ENCODE data around the gene RASA3. TPM values are rescaled to one million over a fixed set of nuclear protein-coding genes. Genes with fewer than 3 reads are reported as not detected.

Gene RASA3
- total RNA-seq, 1 experiment from 2014 or later, result 58.6 TPM

DNA sequence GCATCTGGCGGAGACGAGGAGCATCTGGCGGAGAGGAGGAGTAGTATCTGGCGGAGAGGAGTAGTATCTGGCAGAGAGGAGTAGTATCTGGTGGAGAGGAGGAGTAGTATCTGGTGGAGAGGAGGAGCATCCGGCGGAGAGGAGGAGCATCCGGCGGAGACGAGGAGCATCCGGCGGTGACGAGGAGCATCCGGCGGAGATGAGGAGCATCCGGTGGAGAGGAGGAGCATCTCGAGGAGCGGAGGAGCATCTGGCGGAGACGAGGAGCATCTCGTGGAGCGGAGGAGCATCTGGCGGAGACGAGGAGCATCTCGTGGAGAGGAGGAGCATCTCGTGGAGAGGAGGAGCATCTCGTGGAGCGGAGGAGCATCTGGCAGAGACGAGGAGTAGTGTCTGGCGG lies 177.2 kb downstream of the RASA3 start:
- no peak for DNase-seq (ENCODE audit: low read depth)

DNA sequence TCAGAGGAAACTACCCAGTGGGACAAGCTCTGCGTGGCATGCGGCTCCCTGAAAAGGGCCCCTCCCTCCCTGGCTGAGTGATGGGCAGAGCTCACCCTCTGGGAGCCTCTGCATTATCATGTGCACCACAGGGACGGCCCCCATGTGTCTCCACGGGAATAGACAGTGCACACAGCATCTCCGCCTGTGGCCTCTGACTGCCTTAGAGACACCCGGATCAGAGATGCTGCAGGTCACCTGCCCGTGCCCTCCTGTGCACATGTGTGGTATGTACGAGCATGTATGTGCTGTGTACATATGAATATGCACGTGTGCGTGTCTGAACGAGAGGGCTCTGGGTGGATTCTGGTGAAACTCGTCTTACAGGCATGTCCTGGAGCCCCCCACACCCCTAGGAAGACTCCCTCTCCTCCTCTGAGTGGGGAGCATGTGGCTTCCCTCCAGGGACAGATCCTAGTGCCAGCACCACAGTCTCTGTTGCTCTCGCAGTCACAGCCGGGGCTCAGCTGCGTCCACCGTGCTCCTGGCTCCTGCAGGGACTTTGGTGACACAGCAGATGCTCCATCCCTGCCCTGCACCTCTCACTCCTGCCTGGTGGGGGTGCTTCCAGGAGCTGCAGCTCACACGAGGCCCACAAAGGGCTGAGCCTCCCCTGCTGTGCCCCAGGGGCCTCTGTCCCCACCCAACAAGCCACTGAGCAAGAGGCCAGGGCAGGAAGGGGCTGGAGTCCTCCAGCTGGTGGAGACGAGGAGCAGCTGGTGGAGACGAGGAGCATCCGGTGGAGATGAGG lies 178.2 kb downstream of the RASA3 start:
- DNase-seq (ENCODE audit: low read depth), result no peak

DNA sequence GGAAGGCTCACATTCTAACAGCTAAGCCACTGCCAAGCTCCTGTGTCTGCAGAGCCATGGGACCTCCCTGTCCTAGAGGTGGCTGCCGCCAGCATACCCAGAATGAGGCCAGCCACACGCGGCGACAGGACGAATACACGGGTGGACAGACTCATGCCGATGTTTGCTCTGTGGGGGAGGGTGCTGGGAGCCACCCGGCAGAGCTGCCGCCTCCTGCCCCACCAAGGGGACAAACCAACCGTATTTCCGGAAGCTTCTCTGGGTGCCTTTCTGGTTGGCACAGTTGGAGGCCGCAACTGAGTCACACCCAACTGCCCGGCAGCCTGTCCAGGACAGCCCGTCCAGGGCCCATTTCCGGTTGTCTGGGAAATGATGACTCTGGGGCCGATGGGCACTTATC lies 178.9 kb downstream of the RASA3 start:
- no peak for DNase-seq (ENCODE audit: low read depth)

DNA sequence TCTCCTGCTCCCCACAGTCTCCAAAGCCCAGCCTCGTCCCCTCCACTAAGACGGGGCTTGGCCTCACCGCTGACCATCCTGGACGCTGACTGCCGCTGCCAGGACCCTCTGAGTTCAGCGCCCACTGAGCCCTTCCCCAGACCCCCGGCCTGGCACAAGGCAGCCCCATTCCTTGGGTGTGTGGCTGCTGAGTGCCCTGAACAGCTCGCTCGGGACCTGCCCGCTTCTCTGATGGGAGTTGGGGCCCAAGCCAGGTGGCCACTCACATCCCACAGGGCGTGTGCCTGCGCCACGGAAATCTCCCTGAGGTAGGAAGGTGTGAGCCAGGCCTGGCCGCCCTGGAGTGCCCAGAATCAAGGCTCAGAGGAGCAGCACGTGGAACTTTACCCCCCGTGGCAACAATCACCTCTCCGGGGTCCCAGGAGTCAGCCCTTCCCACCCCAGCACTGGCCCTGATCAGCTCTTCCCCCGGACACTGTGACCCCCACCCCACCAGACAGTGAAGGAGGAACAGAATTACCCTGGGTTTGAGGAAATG lies 179.4 kb downstream of the RASA3 start:
- DNase-seq (ENCODE audit: low read depth), result no peak

DNA sequence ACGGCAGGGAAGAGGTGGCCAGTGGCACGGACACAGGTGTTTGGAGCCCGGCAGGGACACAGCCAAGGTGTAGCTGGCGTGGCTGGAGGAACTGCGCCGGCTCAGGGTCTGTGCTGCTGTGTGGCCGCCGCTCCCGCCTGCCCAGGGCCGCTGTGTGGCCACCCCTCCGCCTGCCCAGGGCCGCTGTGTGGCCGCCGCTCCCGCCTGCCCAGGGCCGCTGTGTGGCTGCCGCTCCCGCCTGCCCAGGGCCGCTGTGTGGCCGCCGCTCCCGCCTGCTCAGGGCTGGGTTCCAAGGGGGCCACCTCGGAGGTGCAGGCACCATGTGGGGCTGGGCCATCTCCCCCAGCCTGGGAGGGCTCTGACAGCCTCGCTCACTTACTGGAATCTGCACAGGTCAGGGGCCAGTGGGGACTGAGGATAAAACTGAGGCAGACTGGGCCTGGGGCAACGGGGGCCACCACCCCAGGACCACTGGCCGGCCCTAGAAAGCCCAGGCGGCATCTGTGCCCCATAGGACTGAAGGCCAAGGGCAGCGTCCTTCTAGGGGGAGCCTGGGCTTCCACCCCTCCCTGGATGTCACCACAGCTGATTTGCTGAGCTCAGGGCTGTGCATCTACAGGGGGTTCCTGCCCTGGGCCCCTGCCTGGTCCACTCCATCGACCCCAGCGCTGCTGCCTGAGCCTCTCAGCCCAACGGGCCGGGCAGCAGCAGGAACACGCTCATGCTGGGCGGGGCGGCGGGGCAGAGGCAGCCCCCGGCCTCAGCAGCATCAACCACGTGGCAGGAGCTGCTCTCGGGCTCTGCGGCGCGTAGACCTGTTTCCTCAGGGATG lies 180.1 kb downstream of the RASA3 start:
- DNase-seq (ENCODE audit: low read depth), result no peak

DNA sequence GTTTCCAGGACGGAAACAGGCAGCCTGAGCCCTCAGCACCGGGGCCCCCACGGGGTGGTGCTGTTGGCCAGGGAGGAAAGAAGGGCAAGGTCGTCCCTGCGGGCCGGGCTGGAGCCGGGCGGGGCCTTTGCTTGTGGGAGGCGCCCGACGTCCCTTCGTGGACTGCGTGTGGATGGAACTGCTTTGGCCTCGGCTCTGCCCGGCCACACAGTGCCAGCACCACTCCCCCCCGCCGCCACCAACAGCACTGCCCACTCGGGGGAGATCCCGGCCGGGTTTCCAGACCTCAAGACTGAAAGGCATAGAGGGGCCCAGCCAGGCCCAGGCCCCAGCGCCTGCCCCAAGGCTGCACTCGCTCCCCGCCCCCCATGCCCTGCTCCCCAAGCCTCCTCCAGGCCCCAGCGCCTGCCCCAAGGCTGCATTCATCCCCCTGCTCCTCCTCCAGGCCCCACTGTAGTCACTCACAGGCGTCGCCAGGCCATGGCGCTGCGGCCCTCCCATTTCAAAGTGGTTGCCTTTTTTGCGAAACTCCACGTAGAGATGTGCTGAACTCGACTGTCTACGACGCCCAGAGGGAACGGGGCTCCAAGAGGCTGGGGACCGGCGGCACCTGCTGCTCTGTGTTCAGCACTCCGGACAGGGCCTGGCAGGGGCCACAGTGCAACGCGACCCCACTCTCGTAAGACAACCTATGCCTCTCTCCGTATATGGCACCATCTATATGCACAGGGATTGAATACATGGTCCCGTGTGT lies 181.0 kb downstream of the RASA3 start:
- DNase-seq (ENCODE audit: low read depth), result peak; percentile 52

DNA sequence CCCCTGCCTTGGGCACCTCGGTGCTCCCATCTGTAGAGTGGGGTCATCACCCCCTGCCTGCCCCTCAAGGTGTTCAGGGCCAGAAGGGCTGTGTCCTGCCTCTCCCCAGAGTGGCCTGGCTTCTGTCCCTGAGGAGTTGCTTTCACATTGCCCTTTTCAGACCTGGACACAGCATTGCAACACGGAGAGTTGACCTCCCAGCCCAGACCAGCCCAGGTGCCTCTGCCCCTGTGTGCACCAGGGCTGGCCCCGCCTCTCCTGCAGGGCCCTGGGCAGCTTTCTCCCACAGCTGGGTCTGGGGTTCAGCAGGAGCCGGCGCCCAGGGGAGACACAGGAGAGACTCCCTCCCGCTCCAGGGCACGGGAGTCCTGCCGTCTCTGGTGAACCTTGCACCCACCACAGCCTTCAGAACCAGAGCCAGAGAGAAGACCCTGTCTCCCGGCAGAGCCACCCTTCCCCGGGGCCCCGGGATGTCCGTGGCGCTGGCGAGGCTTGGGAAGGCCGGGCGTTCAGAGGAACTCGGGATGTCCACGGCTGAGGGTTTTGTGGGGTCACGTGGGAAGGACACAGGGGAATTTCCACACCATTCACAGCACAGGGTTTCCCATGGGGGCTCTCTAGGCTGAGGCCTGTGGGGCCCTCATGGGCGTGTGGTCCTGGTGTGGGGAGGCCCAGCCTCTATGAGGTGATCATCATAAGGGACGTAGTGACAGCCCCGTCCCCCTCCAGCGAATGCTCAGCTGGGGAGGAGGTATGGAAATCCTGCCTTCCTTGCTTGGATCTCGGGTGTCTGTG lies 181.8 kb downstream of the RASA3 start:
- DNase-seq (ENCODE audit: low read depth), result no peak

DNA sequence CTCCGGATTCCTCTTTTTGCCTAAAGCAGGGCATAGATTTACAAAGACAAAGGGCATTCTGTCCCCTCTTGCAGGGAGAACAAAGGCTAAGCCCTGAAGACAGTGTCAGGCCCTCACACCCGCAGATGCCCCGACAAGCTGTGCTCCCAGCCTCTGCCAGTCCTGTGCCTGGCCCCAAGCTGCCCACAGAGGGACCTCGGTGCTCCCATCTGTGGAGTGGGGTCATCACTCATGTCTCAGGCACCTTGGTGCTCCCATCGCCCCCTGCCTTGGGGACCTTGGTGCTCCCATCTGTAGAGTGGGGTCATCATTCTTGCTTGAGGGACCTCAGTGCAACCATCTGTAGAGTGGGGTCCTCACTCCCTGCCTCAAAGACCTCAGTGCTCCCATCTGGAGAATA lies 182.9 kb downstream of the RASA3 start:
- DNase-seq (ENCODE audit: low read depth), result no peak

DNA sequence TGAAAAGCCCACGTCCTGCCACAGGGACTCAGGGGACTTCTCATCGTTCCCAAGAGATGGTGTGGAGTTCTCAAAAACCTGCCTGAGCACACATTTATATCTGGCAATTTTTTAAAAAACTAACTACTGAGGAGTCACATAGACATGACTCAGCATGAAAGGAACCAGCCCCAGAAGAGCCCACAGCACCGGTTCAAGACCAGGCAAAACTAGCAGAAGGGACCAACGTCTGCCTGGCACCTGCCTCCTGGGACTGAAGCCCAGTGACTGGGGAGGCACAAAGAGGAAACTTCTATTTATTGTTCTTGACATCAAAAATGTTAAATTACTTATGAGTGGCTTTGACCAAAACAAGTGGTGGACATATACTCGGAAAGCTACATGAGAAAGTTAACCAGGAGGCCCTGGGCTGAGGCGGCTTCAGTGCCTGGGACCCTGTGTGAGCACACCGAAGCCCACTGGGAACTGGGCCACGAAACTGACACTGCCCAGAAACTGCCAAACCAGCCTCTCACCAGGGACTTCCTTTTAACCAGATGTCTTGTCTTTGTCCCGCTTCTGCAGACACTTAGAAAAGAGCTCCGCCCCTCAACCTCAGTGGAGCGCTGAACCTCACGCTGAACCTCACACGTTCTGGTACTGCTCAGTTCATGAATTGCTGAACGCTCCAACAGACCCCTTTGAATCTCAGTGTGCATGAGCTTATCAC lies 184.2 kb downstream of the RASA3 start:
- peak; percentile 12 for DNase-seq (ENCODE audit: low read depth)

DNA sequence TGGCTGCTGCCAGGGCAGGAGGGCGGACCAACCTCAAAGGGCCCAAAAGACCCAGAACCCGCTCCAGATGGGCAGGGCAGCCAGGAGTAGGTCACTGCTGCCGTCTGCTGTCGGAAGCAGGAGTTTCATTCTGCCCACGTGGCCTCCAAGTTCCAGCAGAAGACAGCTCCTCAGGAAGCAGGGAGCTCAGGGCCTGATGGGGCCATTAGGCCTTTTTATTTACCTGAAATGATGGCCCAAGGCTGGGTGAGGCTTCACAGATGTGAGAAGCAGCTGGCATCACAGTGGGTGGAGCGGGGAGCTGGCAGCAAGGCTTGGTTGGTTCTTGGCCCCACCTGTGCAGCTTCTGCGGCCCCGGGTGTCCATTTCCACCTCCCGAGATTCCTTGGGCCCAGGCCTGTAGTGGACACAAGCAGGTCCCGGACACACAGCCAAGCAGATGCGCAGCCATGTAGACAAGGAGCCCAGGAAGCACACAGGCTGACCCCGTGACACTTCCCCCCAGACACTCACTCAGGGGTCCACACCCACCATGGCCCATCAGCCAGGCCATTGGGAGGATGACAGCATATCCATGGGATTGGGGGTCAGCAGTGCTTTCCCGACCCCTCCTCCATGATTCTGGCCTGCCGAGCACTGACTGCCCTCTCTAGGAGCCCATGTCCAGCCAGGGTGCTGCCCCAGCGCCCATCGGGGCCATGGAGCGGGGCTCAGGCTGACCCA lies 185.0 kb downstream of the RASA3 start:
- DNase-seq (ENCODE audit: low read depth), result no peak

DNA sequence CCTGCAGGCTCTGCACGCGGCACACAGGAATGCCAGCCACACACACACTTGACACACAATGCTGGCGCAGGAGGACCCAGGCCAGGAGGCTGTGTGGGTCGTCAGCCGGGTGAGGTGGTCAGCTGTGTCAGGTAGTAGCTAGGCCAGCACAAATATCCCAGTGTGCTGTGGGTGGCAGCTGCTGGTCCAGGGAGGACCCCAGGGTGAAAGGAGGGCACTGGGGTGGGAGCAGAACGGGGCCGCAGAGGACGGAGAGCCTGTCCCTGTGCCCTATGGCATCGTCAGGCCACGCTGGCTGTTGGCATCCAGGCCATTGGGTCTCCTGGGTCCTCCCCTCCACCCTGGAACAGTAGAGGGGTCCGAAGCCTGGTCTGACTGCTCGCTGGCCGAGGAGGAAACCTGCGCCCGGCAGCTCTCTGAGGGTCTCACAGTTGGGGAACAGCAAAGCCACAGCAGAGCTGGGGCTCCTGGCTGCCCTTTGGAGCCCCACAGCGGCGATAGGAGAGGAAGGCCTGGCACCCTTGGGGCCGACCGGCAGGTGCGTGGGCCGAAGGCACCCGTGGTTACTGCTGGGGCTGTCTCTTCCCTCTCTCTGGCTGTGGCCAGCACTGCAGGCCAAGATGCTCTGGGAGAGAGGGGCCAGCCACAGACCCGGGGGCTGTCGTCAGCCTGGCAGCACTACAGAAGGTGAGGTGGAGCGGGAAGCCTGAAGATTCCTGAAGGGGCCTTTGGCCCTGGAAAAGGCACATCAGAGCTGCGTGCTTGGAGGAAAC lies 185.8 kb downstream of the RASA3 start:
- no peak for DNase-seq (ENCODE audit: low read depth)

DNA sequence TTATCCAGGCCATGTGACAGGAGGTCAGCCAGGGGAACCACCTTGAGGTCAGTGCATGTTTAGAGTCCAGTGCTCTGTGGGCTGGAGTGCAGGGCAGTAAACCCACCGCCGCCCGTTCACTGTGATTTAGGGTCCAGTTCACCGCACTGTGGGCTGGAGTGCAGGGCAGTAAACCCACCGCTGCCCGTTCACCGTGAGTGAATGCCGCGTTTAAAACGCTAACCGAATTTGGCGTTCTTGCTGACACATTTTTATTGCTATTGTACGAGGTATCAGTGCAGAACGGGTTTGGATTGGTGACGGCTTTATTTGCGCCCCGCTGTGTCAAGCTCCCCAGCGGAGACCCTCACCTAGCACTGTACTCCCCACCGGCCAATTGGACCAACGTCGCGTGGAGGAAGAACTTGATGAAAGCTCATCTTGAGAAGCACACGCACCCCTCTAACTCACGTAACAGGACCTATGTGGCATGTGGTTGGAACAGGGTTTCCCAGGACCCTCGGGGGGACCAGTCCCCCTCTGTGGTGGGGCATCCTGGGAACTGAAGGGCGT lies 186.5 kb downstream of the RASA3 start:
- DNase-seq (ENCODE audit: low read depth), result no peak

DNA sequence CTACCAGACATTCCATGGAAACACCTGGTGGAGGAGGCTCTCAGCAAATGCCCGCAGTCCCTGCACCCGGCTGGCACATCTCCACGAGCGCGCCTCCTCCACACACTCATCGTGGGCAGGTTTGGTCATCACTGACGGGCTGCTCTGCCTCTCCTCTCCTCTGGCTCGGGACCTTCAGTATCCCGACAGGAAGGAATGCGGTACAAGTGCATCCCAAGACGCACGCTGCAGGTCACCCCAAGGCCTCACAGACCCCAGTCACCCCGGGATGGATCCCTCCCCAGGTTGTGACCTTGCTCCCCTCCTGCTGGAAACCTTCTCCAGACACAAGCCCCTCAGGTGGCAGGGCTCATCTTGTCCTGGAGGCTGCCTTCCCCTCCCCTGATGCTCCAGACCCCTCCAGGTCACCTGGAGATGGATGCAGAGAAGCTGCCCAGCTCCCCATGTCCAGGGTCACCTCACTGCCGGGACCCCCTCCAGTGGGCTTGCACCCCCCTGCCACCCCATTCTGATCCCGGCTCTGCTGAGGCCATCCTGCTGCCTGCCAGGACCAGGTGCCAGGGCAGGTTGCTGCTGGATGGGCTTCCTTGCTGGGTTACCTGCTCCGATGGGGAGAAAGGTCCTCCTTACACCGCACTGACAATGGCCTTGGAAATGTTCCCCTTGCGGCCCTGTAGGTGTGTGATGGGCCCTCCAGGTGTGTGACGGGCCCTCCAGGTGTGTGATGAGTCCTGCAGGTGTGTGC lies 188.4 kb downstream of the RASA3 start:
- no peak for DNase-seq (ENCODE audit: low read depth)

DNA sequence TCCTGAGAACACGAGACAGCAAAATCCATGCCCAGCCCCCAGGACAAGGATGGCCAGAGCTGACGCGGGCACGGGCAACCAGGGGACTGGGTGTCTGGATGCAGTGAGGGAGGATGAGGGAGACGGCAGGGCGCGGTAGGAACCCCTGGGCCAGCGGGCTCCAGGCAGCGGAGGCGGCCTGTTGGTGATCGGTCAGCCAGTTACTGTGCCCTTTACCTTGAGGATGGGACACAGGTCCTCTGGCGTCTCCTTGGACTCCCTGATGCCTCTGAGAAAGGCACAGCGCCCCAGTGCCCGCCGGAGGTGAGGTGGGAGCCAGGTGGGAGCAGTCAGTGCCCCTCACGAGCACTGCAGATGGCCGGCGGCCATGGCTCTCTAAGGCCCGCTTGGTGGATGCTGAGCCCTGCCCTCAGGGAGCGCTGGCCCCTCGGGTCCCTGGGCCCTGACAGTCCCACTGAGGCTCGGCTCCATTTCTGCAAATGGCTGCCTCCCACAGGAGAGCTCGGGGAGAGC lies 189.8 kb downstream of the RASA3 start:
- DNase-seq (ENCODE audit: low read depth), result no peak

DNA sequence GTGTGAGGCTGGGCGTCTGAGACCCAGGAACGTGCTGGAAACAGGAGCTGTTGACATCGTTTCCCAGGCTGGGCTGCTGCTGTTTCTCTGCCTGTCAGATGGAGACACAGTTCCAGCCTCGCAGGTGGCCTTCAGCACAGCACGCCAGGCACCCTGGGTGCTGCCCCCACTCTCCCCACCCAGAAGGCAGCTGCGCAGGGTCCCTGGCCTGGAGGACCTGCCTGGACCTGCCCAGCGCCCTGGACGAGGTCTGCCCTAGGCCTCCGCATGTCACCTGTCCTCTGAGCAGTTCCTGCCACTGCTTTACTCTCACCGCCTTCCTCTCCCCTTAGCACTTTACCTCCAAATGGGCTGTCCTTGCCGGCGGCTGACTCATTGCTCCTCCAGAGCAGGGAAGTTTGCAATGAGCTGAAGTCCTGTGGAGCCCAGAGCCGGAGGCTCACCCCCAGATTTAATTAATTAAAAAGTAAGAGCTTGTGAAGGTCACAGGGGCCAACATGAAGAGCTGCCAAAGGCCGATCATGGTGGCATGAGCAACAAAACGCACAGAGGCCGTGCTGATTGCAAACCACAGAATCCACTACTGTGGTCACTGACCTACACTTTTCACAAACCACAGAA lies 190.7 kb downstream of the RASA3 start:
- DNase-seq (ENCODE audit: low read depth), result no peak

DNA sequence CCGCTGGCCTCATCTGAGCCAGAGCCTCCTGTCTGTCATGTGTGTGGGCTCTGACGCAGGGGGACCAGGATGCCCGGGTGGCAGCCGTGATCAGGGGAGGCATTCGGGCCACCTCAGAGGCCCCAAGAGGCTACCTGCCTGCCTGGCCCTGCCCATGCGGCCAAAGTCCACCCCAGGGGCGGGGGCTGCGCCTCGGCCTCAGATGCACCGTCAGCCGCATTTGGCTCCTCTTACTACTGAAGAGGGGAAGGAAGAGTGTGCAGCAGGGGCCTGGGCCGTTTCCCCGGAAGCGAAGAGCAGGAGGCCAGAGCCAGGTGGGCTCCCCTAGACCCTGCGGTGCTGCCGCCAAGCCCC lies 192.5 kb downstream of the RASA3 start:
- no peak for DNase-seq (ENCODE audit: low read depth)
